Osteoblast (primary cell): ENCODE data around the gene CA7. TPM values are rescaled to one million over a fixed set of nuclear protein-coding genes. Genes with fewer than 3 reads are reported as not detected.

Experiments used
- DNase-seq: peaks from one replicate; pipeline ENCODE4 v3.0.0; 2011; ENCODE audit warnings: low spot score, mixed read lengths; ENCODE audit not compliant: insufficient read length; ENCODE audit errors: missing footprints
- H2AFZ ChIP-seq: 2 replicates; pipeline ENCODE4 v1.6.0; 2011; ENCODE audit warnings: mild to moderate bottlenecking, low read length
- H3K27ac ChIP-seq: 2 replicates; pipeline ENCODE4 v1.5.1; 2011; ENCODE audit warnings: mild to moderate bottlenecking, low read depth, low read length, moderate library complexity
- H3K27me3 ChIP-seq: 2 replicates; pipeline ENCODE4 v1.6.0; 2012; ENCODE audit warnings: mild to moderate bottlenecking, control low read depth, inconsistent platforms, low read length, moderate library complexity; ENCODE audit not compliant: insufficient read depth
- H3K36me3 ChIP-seq: 2 replicates; pipeline ENCODE4 v1.5.1; 2011; ENCODE audit warnings: mild to moderate bottlenecking, low read length, control low read depth, moderate library complexity; ENCODE audit not compliant: insufficient read depth
- H3K4me1 ChIP-seq: 2 replicates; pipeline ENCODE4 v1.5.1; 2011; ENCODE audit warnings: mild to moderate bottlenecking, low read length, control low read depth, moderate library complexity; ENCODE audit not compliant: insufficient read depth
- H3K4me2 ChIP-seq: 2 replicates; pipeline ENCODE4 v1.6.0; 2011; ENCODE audit warnings: mild to moderate bottlenecking, low read length; ENCODE audit not compliant: insufficient read depth
- H3K4me3 ChIP-seq: fragments of 200-600 bp; sonication (generic); 3 replicates; pipeline ENCODE4 v1.5.1; 2012; ENCODE audit warnings: mild to moderate bottlenecking, low read length, inconsistent platforms; ENCODE audit not compliant: insufficient read depth
- H3K79me2 ChIP-seq: 2 replicates; pipeline ENCODE4 v1.6.0; 2012; ENCODE audit warnings: mild to moderate bottlenecking, low read length, control low read depth, inconsistent platforms; ENCODE audit not compliant: insufficient read depth
- H3K9me3 ChIP-seq: 2 replicates; pipeline ENCODE4 v1.5.1; 2011; ENCODE audit warnings: low read depth, low read length, control low read depth
- H4K20me1 ChIP-seq: 2 replicates; pipeline ENCODE4 v1.6.0; 2012; ENCODE audit warnings: mild to moderate bottlenecking, low read length, control low read depth; ENCODE audit not compliant: insufficient read depth
- total RNA-seq: library from RNA; depleted of rRNA; stranded (reverse); fragments of >200 nt; gene quantifications from 2 replicates; pipeline ENCODE4 v1.2.3, GENCODE V29; 2012
- TF ChIP-seq, protein P1 (sequence below): IDR thresholded peaks from 2 replicates; pipeline ENCODE4 v1.5.1; 2011; ENCODE audit warnings: mild to moderate bottlenecking, low read depth, low read length, moderate library complexity; ENCODE audit errors: extremely low read depth

Gene CA7
- total RNA-seq, 1 donor: not detected

DNA sequence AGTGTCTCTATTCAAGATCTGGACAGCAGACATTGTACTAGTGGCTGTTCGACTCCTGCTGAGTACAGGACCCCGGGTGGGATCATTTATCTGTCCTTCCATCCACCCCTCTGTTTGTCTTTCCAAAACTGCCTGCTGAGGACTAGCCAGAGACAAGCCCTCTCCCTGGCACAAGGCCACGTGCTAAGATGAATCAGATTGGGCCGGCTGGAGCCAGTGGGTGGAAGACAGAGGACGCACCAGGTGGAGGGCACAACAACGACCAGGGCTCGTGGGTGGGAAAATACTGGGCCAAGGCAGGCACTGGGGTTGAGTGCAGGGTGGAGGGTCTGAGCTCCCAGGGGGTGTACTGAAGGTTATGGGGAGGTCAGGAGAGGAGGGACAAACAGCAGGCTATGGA lies 1.4 kb upstream of the CA7 start:
- Histone ChIP-seq H3K9me3 (no peaks in the 10 kb centered on the region), H2AFZ (no peak overlapping the region), H3K36me3 (no peaks in the 10 kb centered on the region), H3K4me3 (no peak overlapping the region), H3K27ac (no peak overlapping the region), H3K79me2 (no peaks in the 10 kb centered on the region), H3K4me2 (no peak overlapping the region), H3K4me1 (no peaks in the 10 kb centered on the region), H3K27me3 (peaks cover 56% of the 10 kb centered on the region), H4K20me1 (no peaks in the 10 kb centered on the region)
- peak; percentile 93 for DNase-seq
- TF ChIP-seq, protein P1, sequence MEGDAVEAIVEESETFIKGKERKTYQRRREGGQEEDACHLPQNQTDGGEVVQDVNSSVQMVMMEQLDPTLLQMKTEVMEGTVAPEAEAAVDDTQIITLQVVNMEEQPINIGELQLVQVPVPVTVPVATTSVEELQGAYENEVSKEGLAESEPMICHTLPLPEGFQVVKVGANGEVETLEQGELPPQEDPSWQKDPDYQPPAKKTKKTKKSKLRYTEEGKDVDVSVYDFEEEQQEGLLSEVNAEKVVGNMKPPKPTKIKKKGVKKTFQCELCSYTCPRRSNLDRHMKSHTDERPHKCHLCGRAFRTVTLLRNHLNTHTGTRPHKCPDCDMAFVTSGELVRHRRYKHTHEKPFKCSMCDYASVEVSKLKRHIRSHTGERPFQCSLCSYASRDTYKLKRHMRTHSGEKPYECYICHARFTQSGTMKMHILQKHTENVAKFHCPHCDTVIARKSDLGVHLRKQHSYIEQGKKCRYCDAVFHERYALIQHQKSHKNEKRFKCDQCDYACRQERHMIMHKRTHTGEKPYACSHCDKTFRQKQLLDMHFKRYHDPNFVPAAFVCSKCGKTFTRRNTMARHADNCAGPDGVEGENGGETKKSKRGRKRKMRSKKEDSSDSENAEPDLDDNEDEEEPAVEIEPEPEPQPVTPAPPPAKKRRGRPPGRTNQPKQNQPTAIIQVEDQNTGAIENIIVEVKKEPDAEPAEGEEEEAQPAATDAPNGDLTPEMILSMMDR: no peak

DNA sequence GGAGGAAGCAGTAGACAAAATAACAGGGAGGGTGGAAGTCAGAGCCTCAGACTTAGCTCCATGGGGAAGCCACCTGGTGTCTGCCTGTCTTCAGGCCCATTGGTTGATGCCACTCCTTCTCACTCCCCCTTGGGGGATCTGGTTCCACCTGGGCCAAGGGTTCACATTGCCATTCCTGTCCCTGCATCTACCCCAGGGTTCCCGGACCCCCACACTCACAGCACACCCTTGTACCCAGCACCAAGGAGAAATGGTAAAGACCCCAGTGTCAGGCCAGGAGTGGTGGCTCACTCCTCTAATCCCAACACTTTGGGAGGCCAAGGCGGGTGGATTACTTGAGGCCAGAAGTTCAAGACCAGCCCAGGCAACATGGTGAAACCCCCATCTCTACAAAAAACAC lies 1.0 kb upstream of the CA7 start:
- Histone ChIP-seq H3K27me3 (peaks cover 56% of the 10 kb centered on the region), H3K27ac (no peak overlapping the region), H3K36me3 (no peaks in the 10 kb centered on the region), H3K4me3 (no peak overlapping the region), H2AFZ (no peak overlapping the region), H3K4me1 (no peaks in the 10 kb centered on the region), H3K9me3 (no peaks in the 10 kb centered on the region), H3K79me2 (no peaks in the 10 kb centered on the region), H3K4me2 (no peak overlapping the region), H4K20me1 (no peaks in the 10 kb centered on the region)
- TF ChIP-seq, protein P1: no peak
- no peak for DNase-seq

DNA sequence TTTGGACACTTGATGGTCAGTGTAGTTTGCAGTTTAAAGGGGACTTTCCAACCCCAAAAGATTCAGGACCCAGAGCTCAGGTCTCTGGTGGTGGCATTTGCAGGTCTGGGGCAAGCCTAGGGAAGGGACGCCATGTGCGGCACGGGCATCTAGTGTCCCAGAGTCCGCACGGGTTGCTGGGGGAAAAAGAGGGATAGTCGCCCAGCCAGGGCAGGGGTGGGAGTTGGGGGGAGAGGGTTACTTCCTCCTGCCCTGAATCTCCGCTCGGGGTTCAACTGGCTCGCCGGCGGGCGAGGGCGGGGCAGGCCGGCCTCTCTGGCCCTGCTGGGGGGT lies 239 bp upstream of the CA7 start:
- H3K4me1 ChIP-seq: no peaks in the 10 kb centered on the region
- H4K20me1 ChIP-seq: no peaks in the 10 kb centered on the region
- no peaks in the 10 kb centered on the region for H3K9me3 ChIP-seq
- H3K4me3 ChIP-seq: no peak overlapping the region
- no peaks in the 10 kb centered on the region for H3K36me3 ChIP-seq
- TF ChIP-seq, protein P1: no peak
- peak overlapping the region; percentile 64 for H3K4me2 ChIP-seq
- no peaks in the 10 kb centered on the region for H3K79me2 ChIP-seq
- DNase-seq: peak; percentile 62
- H3K27me3 ChIP-seq: peaks cover 60% of the 10 kb centered on the region
- no peak overlapping the region for H3K27ac ChIP-seq
- H2AFZ ChIP-seq: no peak overlapping the region

DNA sequence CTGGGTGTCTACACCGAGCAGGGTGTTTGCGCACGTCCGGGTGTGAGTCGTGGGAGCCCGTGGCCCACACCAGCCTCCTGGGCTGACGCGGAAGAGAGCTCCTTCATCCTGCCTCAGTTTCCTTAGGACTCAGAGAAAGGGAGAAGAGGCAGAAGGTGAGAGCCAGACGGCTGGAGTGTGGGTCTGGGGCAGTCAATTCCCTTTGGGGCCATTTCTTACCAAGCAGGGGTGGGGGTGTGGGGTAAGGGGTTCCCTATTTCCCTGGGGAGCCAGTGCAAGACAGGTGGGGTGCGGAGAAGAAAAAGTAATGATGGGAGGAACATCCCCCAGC lies 831 bp downstream of the CA7 start:
- peaks cover 61% of the 10 kb centered on the region for H3K27me3 ChIP-seq
- peak overlapping the region; percentile 64 for H3K4me2 ChIP-seq
- no peaks in the 10 kb centered on the region for H3K9me3 ChIP-seq
- no peak overlapping the region for H3K27ac ChIP-seq
- no peaks in the 10 kb centered on the region for H3K79me2 ChIP-seq
- DNase-seq: peak; percentile 65
- no peaks in the 10 kb centered on the region for H3K4me1 ChIP-seq
- no peaks in the 10 kb centered on the region for H4K20me1 ChIP-seq
- peak overlapping the region; percentile 54 for H3K4me3 ChIP-seq
- no peaks in the 10 kb centered on the region for H3K36me3 ChIP-seq
- TF ChIP-seq, protein P1: no peak
- no peak overlapping the region for H2AFZ ChIP-seq
